Activated CD4-positive, alpha-beta memory T cell treated with anti-CD3 and anti-CD28 coated beads, Interleukin-2, amount 10 ng/mL, durations not matched to agents 7 days and 5 days (primary cell): ENCODE data around the gene CELA2B. TPM values are rescaled to one million over a fixed set of nuclear protein-coding genes. Genes with fewer than 3 reads are reported as not detected.
"Not testable (repeated sequence)": the region's sequence is repeated elsewhere in the genome, so short reads cannot be mapped to it uniquely, and the experiment has no call there.

ENCODE experiments used
- CTCF ChIA-PET: fragments of 350-600 bp; sonication (Branson Sonifier 250); formaldehyde crosslinking; loops from one replicate; lab custom pipeline; 2021; ENCODE audit warnings: antibody characterized with exemption, inconsistent platforms; lab: Charles Lee
- POLR2A ChIA-PET: fragments of 350-600 bp; sonication (Branson Sonifier 250); formaldehyde crosslinking; loops from one replicate; lab custom pipeline; 2021; ENCODE audit warnings: antibody characterized with exemption; lab: Charles Lee
- DNase-seq: peaks from one replicate; pipeline ENCODE4 v3.0.0-alpha.2; 2020
- H3K27ac Mint-ChIP-seq: one replicate; pipeline ENCODE4 v1.8.0; 2021; ENCODE audit warnings: mild to moderate bottlenecking, mixed read lengths
- H3K27me3 Mint-ChIP-seq: one replicate; pipeline ENCODE4 v1.8.0; 2021; ENCODE audit warnings: mixed read lengths
- H3K36me3 Mint-ChIP-seq: one replicate; pipeline ENCODE4 v1.8.0; 2021; ENCODE audit warnings: low read depth, mixed read lengths
- H3K4me1 Mint-ChIP-seq: one replicate; pipeline ENCODE4 v1.8.0; 2021; ENCODE audit warnings: mixed read lengths
- H3K4me3 Mint-ChIP-seq: one replicate; pipeline ENCODE4 v1.8.0; 2021; ENCODE audit warnings: mild to moderate bottlenecking, mixed read lengths
- H3K9me3 Mint-ChIP-seq: one replicate; pipeline ENCODE4 v1.8.0; 2021; ENCODE audit warnings: mixed read lengths
- total RNA-seq, 2 experiments: library from RNA; stranded (reverse); gene quantifications; one replicate each; pipeline ENCODE4 v1.2.3, GENCODE V29; 2021

Gene CELA2B
- total RNA-seq, 2 experiments from 2014 or later = not detected

DNA sequence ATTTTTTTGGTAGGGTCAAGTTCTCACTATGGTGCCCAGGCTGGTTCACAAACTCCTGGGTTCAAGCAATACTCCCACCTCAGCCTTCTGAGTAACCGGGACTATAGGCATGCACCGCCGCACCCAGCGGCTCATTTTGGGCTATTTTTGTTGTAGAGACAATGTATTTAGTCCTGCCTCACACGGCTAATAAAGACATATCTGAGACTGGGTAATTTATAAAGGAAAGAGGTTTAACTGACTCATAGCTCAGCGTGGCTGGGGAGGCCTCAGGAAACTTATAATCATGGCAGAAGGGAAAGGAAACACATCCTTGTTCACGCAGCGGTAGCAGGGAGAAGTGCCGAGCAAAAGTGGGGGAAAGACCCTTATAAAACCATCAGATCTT is 15.2 kb upstream of the CELA2B start:
- Mint-ChIP-seq H3K4me3 (no peak overlapping the region), H3K36me3 (no peaks in the 10 kb centered on the region), H3K27me3 (peaks cover 14% of the 10 kb centered on the region), H3K4me1 (peaks cover 3% of the 10 kb centered on the region), H3K27ac (no peak overlapping the region), H3K9me3 (no peaks in the 10 kb centered on the region)
- POLR2A ChIA-PET = no interaction called here
- CTCF ChIA-PET = no interaction called here
- DNase-seq = no peak

GRCh38 chr1:15463064-15463800 is 12.7 kb upstream of the CELA2B start:
- H3K36me3 Mint-ChIP-seq, H3K4me1 Mint-ChIP-seq, H3K27me3 Mint-ChIP-seq, DNase-seq, POLR2A ChIA-PET, H3K4me3 Mint-ChIP-seq, CTCF ChIA-PET, H3K9me3 Mint-ChIP-seq, H3K27ac Mint-ChIP-seq: not testable (repeated sequence)

- POLR2A ChIA-PET, H3K4me3 Mint-ChIP-seq, H3K9me3 Mint-ChIP-seq, H3K27ac Mint-ChIP-seq, H3K27me3 Mint-ChIP-seq, H3K4me1 Mint-ChIP-seq, DNase-seq, CTCF ChIA-PET, H3K36me3 Mint-ChIP-seq: not testable (repeated sequence)
These were observed 12.0 kb upstream of the CELA2B start for GRCh38 chr1:15463926-15464322.

- Mint-ChIP-seq H3K4me1 (peaks cover 3% of the 10 kb centered on the region), H3K27me3 (peaks cover 12% of the 10 kb centered on the region), H3K4me3 (no peak overlapping the region), H3K9me3 (no peaks in the 10 kb centered on the region), H3K36me3 (no peaks in the 10 kb centered on the region), H3K27ac (no peak overlapping the region)
- ChIA-PET POLR2A (no interaction called here), CTCF (no interaction called here)
- no peak for DNase-seq
These were observed 10.2 kb upstream of the CELA2B start for GRCh38 chr1:15465674-15466073.

- H3K27ac Mint-ChIP-seq, H3K4me1 Mint-ChIP-seq, CTCF ChIA-PET, POLR2A ChIA-PET, H3K9me3 Mint-ChIP-seq, DNase-seq, H3K4me3 Mint-ChIP-seq, H3K36me3 Mint-ChIP-seq: not testable (repeated sequence)
- peaks cover 12% of the 10 kb centered on the region for H3K27me3 Mint-ChIP-seq
These were observed 8.8 kb upstream of the CELA2B start for GRCh38 chr1:15466955-15467625.

DNA sequence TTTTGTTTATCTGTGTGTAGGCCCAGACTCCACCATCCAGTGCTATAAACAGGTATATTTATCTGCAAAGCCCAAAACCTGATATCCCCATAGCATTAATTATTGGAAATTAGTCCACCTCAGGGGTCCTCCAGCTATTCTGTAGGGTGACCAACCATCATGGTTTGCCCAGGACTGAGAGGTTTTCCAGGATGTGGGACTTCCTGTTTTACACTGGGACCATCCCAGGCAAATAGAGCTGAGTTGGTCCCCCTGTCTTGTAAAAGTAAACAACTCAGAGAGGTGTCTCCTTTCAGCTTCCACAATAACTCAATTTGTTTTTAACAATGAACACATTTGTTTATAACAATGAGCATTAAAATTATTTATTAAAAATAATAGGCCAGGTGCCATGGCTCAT is 7.8 kb upstream of the CELA2B start:
- Mint-ChIP-seq H3K36me3 (no peaks in the 10 kb centered on the region), H3K4me3 (no peak overlapping the region), H3K9me3 (no peaks in the 10 kb centered on the region), H3K27me3 (peaks cover 12% of the 10 kb centered on the region), H3K27ac (no peak overlapping the region), H3K4me1 (peaks cover 3% of the 10 kb centered on the region)
- ChIA-PET POLR2A (no interaction called here), CTCF (no interaction called here)
- no peak for DNase-seq

GRCh38 chr1:15469361-15469760 is 6.5 kb upstream of the CELA2B start:
- DNase-seq = no peak
- ChIA-PET CTCF (no interaction called here), POLR2A (interaction anchor here (0.6 kb wide), 1 partner anchor 273 kb away, joined by 3 read pairs; the partner anchor contains the start of gene TMEM82)
- no peaks in the 10 kb centered on the region for H3K4me1 Mint-ChIP-seq
- H3K27ac Mint-ChIP-seq = no peak overlapping the region
- no peaks in the 10 kb centered on the region for H3K36me3 Mint-ChIP-seq
- H3K4me3 Mint-ChIP-seq = no peak overlapping the region
- peaks cover 9% of the 10 kb centered on the region for H3K27me3 Mint-ChIP-seq
- no peaks in the 10 kb centered on the region for H3K9me3 Mint-ChIP-seq

DNA sequence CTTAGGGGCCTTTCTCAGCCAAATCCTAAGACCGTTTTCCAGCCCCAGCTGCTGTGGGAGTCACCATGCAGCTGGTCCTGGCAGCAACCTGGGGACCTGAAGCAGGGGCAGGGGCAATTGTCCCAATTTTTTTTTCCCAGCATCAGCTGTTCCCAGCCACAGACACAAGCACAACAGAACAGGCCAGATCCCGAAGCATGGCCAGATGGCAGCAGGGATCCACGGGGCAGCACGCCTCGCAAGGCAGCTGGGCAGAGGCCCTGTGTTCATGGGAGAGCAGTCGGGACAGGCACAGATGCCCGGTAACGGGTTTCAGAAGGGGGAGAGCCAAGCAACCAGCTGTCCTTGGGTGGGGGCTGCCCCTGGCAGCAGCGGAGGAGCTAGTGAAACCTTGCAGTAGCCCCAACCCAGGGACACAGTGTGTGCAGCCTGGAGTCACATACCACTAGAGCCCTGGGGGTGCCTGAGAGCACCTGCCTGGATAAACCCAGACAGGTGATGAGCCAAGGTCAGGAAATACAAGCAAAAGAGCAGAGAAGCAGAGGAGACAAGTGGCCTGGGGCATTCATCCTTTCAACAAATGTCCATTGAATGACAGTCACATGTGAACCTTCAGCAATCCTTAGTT is 6.0 kb upstream of the CELA2B start:
- H3K27ac Mint-ChIP-seq, H3K36me3 Mint-ChIP-seq, H3K9me3 Mint-ChIP-seq, H3K4me1 Mint-ChIP-seq, H3K27me3 Mint-ChIP-seq, DNase-seq, H3K4me3 Mint-ChIP-seq, CTCF ChIA-PET: not testable (repeated sequence)
- POLR2A ChIA-PET = interaction anchor here (0.6 kb wide), 1 partner anchor 272 kb away, joined by 3 read pairs; the partner anchor contains the start of gene TMEM82

- H3K27ac Mint-ChIP-seq, H3K4me3 Mint-ChIP-seq, DNase-seq, CTCF ChIA-PET, POLR2A ChIA-PET, H3K36me3 Mint-ChIP-seq, H3K4me1 Mint-ChIP-seq, H3K27me3 Mint-ChIP-seq, H3K9me3 Mint-ChIP-seq: not testable (repeated sequence)
These were observed 4.8 kb upstream of the CELA2B start for GRCh38 chr1:15471067-15471466.

- POLR2A ChIA-PET, H3K9me3 Mint-ChIP-seq, H3K27ac Mint-ChIP-seq, H3K4me3 Mint-ChIP-seq, H3K27me3 Mint-ChIP-seq, CTCF ChIA-PET, H3K36me3 Mint-ChIP-seq, H3K4me1 Mint-ChIP-seq: not testable (repeated sequence)
- DNase-seq = peak; percentile 19
These were observed 4.2 kb upstream of the CELA2B start for GRCh38 chr1:15471723-15472122.

DNA sequence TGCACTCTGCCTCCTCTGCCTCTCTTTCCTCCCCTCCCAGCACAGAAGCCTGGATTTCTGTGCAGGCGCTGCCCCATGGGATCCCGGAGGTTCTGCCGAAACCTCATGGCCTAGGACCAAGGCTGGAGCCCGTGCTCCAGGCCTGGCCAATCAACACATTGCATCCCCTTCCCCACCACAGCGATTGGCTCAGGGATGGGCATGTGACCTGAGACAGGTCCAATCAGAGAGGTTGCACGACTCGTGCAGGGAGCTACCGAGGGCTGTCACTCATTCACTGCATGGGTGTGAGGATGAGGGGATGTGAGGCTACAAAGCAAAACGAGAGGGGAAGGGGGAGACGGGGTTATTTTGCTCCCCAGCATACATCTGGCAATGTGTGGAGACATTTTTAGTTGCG is 3.3 kb upstream of the CELA2B start:
- Mint-ChIP-seq H3K9me3 (no peaks in the 10 kb centered on the region), H3K36me3 (no peaks in the 10 kb centered on the region), H3K4me1 (no peaks in the 10 kb centered on the region), H3K27ac (no peak overlapping the region), H3K4me3 (no peak overlapping the region), H3K27me3 (peaks cover 6% of the 10 kb centered on the region)
- POLR2A ChIA-PET = no interaction called here
- CTCF ChIA-PET = no interaction called here
- no peak for DNase-seq

GRCh38 chr1:15476927-15477326 is 1.0 kb downstream of the CELA2B start:
- Mint-ChIP-seq H3K27ac (no peak overlapping the region), H3K9me3 (no peaks in the 10 kb centered on the region), H3K4me3 (no peak overlapping the region), H3K36me3 (no peaks in the 10 kb centered on the region), H3K4me1 (no peaks in the 10 kb centered on the region), H3K27me3 (peaks cover 1% of the 10 kb centered on the region)
- ChIA-PET CTCF (no interaction called here), POLR2A (no interaction called here)
- no peak for DNase-seq

DNA sequence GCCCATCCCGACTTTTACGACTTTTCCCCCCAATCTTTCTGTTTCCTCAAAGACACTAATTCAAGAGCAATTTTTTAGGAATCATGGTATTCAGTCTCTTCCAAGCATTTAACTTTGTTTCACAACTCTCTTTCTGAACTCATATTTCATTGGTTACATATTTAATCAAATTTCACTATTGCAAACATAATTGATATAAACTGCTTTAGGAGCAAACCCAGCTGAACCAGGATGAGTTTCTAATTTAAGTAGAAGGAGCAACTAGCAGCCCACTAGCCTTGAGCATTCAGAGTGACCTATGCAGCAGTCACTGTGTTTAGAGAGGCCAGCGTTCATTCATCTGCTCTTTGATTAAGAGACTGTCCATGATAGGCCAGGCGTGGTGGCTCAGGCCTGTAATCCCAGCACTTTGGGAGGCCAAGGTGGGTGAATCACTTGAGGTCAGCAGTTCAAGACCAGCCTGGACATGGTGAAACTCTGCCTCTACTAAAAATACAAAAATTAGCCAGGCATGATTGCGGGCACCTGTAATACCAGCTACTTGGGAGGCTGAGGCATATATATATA is 1.8 kb downstream of the CELA2B start:
- Mint-ChIP-seq H3K36me3 (no peaks in the 10 kb centered on the region), H3K4me3 (no peak overlapping the region), H3K4me1 (no peaks in the 10 kb centered on the region), H3K27ac (no peak overlapping the region), H3K9me3 (no peaks in the 10 kb centered on the region), H3K27me3 (peaks cover 1% of the 10 kb centered on the region)
- DNase-seq = no peak
- CTCF ChIA-PET = interaction anchor here (1.0 kb wide), 1 partner anchor 18 kb away, joined by 4 read pairs; no protein-coding TSS in a partner anchor
- POLR2A ChIA-PET = no interaction called here
